HuH-7.5 (cell line): ENCODE data around the gene IQCF2.
"Not testable (repeated sequence)": the region's sequence is repeated elsewhere in the genome, so short reads cannot be mapped to it uniquely, and the experiment has no call there.

Experiments used
- DNase-seq: peaks from one replicate; pipeline ENCODE4 v3.0.0; 2011; ENCODE audit warnings: low spot score

IQCF2 gene

DNA sequence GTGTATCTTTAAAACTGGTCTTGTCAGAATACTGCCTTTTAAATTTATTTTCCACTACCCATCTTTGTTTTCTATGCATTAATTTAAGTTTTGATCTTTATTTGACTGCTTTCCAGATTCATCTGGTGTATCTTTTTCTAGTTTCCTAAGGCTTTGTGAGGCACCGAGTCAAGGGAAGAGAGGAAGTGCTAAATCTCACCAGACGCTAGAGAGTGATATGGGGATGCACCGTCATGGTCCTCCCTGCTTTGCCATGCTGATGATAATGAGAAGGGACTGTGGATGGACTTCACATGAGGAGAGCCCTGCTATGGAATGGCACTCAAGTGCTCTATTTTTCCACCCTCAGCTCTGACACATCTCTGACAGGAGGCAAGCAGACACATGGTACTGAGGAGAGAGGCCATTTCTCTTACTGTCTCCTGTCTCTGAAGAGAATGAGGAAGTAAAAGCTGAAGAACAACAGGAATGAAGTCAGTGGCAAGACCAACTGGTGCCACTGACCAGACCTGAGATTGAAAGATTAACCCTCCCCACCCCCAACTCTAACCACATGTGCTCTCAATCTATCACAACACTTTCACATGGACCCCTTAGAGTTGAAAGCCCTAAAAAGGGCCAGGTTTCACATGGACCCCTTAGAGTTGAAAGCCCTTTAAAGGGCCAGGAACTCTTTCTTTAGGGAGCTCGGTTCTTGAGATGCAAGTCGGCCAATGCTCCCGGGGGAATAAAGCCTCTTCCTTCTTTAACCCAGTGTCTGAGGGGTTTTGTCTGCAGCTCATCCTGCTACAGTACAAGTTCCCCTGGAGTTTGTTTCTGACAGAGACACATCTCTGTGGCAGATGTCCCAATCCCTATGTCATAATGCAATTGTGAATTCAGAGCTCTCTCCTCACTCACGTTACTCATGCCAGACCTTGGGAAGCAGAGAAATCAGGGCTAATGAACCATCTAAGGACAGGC lies at the start of gene IQCF2:
IQCF2 (plus strand) TSS at position 913 of the 963 bp plus-strand sequence. CDS start 52 bp downstream, outside the sequence.
- no peak for DNase-seq

GRCh38 chr3:51813539-51813938 lies 47.9 kb upstream of the IQCF2 start:
- no peak for DNase-seq

GRCh38 chr3:51814034-51814433 lies 47.4 kb upstream of the IQCF2 start:
- DNase-seq = no peak

GRCh38 chr3:51815614-51816013 lies 45.8 kb upstream of the IQCF2 start:
- no peak for DNase-seq

DNA sequence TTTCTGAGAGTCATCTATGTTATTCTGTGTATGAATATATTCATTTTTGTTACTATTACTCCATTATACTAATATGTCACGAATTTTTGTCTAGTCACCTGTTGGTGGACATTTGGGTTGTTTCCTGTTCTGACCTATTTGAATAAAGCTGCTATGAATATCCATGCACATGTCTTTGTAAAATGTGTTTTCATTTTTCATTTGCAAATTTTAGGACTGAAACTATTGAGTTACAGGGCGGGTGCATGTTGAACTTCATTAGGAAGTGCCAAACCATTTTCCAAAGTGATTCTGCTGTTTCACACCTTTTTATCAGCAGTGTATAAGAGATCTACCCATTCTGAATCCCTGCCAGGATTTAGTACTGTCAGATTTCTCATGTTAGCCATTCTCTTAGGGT lies 44.7 kb upstream of the IQCF2 start:
- DNase-seq = no peak

GRCh38 chr3:51817375-51817774 lies 44.0 kb upstream of the IQCF2 start:
- no peak for DNase-seq

DNA sequence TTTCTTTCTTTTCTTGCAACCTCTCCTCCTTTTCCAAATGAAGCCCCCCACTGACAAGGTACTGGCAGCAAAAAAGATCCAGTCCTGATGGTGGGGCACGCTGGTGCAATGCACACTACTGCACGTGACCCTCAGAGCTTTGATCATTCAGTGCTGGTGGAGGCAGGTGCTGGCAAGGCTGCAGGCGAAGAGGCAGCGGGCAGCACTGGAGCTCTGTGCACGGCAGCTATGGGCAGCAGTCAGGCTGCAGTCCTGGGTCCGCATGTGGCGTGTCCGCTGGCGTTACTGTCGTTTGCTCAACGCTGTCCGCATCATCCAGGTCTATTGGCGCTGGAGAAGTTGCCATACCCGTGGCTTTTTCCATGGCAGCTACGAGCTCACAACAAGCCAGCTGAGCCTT lies 42.3 kb upstream of the IQCF2 start:
- no peak for DNase-seq

DNA sequence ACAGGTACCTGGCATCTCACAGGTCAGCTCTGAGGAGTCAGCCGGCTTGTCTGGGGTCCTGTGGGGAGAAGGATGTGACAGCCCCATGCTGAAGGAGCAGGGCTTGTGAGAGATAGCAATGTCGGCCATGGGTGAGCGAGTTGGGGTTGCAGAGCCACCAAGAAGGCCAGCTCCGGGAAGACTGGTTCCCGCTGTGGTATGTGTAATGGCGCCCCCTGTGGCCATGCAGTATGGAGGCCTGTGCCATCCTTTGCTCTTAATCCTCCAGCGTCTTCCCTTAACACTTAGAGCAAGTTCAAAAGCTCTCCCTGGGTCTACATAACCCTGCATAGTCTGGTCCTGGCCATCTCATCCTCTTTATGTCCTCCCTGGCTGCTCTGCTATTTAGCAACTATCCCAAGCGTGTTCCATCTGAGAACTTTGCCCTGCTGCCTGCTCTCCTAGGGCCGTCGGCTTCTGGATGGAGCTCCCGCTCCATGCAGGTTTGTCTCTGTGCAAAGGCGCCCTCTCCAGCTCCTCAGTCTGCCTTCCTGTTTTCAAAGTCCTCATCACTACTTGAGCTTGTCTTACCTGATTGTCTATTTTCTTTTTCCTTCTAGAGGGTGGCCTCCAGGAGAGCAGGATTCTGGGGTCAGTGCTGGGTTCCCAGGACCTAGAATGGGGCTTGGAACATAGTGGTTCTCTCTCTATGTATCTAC lies 41.6 kb upstream of the IQCF2 start:
- DNase-seq = peak; percentile 11

DNA sequence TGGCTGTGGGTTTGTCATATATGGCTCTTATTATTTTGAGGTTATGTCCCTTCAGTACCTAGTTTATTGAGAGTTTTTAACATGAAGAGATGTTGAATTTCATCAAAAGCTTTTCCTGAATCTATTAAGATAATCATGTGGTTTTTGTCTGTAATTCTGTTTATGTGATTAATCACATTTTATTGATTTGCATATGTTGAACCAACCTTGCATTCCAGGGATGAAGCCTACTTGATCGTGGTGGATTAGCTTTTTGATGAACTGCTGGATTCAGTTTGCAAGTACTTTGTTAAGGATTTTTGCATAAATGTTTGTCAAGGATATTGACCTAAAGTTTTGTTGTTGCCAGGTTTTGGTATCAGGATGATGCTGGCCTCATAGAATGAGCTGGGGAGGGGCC lies 33.1 kb upstream of the IQCF2 start:
- no peak for DNase-seq

GRCh38 chr3:51830345-51830744 lies 31.1 kb upstream of the IQCF2 start:
- no peak for DNase-seq

DNA sequence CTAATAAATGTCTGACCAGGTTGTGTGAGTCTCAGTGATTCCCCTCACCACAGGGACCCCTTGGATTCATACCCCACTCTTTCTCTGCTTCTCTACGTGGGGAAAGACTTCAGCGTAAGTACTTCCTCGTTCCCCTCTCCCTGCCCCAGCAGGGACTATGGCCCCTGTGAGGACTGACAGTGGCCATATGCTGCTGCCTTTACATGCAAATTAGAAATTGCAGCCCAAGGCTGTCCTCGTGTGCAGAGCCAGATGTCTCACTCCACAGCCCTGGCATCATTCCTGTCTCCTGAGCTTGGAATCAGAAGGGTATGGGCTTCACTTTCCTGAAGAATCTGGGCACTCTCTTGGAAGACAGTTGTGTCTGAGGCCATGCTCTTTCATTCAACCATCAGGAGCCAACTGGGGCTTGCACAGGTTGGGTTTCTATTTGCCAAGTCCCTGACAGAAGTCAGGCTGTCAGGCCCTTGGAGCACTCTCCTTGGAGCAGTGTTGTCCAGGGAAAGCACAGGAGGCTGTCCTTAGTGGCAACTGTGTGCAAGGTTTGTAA lies 30.5 kb upstream of the IQCF2 start:
- DNase-seq = no peak

DNA sequence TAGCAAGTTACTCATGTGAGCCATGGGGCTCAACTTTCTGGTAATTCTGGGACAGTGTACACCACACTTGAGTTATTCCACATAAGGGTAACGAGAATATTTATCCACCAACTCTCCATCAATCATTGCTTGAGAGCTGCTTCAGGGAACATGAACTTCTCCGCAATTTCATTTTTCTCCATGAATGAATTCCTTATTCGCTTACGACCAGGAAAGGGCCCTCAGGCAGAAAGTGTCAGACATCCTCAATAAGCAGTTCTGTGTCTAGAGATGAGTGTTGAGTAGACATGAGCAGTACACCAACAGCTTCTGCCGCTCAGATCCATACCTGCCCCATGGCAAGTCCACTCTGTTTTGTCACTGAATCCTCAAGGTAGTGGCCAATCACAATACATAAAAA lies 24.8 kb upstream of the IQCF2 start:
- no peak for DNase-seq

GRCh38 chr3:51845129-51845528 lies 16.3 kb upstream of the IQCF2 start:
- no peak for DNase-seq

GRCh38 chr3:51855411-51855810 lies 6.0 kb upstream of the IQCF2 start:
- DNase-seq = not testable (repeated sequence)

DNA sequence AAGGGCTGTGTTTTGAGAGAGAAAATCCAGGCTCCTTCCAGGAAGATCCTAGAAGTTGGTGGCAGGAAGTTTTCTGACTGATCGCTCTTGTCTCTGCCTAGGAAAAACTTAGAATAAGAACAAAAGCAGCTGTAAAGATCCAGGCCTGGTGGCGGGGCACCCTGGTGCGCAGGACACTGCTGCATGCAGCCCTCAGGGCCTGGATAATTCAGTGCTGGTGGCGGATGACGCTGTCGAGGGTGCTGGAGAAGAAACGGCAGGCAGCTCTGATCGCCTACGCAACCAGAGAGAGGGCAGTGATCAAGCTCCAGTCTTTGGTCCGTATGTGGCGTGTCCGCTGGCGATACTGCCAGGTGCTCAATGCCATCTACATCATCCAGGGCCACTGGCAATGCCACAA lies 1.5 kb downstream of the IQCF2 start:
- no peak for DNase-seq

DNA sequence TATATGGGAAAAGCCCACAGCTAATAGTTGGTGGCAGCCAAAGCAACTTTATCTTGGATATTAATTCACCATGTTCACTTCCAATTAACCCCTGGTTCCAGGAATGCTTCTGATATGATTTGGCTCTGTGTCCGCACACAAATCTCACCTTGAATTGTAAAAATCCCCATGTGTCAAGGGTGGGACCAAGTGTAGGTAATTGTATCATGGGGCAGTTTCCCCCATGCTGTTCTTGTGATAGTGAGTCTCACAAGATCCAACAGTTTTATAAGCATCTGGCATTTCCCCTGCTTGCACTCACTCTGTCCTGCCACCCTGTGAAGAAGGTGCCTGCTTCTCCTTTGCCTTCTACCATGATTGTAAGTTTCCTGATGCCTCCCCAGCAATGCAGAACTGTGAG lies 7.5 kb downstream of the IQCF2 start:
- DNase-seq = not testable (repeated sequence)

- DNase-seq = no peak
Measured at GRCh38 chr3:51869304-51869703, 7.9 kb downstream of the IQCF2 start.

DNA sequence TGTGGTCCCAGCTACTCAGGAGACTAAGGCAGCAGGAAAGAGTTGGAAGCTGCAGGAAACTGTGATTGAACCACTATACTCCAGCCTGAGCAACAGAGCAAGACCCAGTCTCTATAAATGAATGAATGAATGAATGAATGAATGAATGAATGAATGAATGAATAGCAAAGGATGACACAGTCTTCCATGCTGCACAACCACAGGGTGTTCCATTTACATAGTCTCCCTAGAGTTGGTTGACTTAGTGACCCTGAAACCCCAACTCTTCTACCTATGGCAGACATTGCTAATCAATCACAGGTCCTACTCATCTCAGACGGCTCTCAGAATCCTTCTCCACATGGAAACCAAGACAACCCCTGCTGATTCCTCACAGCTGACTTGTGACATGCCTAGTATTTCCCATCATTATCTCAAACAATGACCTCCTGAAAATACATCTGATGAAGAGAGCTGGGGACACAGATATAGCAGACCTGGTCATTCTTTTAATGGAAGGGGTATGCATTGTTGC lies 11.9 kb downstream of the IQCF2 start:
- no peak for DNase-seq

GRCh38 chr3:51873876-51874275 lies 12.5 kb downstream of the IQCF2 start:
- DNase-seq = no peak

DNA sequence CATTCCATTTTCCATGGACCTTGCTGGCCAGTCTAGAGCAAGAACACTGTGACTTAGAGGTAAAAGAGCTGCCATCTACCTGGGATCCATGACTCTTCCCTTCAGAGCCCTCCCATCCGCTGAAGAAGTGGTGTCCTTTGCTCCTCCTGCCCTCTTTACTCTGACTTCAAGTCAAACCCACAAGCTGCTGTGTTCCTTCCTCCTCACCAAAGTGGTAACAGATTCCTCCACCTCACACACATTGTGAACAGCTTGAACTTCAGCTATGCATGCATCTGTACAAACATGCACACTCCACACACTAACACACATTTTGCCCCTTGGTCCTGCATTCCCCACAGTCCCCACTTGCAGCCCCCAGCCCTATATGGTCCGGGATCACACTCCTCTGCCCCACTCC lies 13.0 kb downstream of the IQCF2 start:
- DNase-seq = no peak

- no peak for DNase-seq
Measured at GRCh38 chr3:51874889-51875288, 13.5 kb downstream of the IQCF2 start.

GRCh38 chr3:51875501-51875900 lies 14.1 kb downstream of the IQCF2 start, which contains the start of gene IQCF5:
IQCF5 (minus strand) TSS chr3:51875601; CDS start chr3:51875531, 70 bp downstream.
- DNase-seq = no peak

DNA sequence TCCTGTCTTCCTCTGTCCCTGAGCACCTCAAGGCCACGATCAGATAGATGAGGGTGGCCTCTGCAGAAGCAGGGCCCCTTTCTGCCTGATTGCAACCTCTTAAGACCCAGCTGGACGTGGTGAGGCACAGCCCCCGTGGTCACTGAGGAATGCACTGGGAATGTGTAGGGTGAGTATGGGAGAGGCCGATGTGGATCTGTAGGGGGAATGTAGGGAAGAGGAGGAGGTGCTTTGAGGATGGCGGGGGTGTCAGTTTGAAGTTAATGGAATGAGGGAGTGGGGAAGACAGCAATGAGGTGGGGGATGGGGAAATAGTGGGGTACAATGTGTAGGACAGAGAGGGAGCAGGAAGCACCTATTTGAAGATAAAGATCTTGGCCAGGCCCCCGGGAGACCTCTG lies 14.8 kb downstream of the IQCF2 start:
- DNase-seq = no peak
